ENCODE data around the gene ENO2.

GRCh38 chr12:6925540-6926279 lies 11.3 kb downstream of the ENO2 start:
- TF ChIP-seq POLR2A (IDR thresholded peaks at IDR 0.05; ENCODE audit: low read depth, low read length) (no peak), POLR2AphosphoS5 (IDR thresholded peaks at IDR 0.05; ENCODE audit: low read depth, low read length) (no peak), TAF1 (IDR thresholded peaks at IDR 0.05; ENCODE audit: borderline replicate concordance, low read depth, low read length) (no peak)
